GM23338 (cell line): ENCODE measurements around the gene CYP27A1. TPM values are rescaled to one million over a fixed set of nuclear protein-coding genes. Genes with fewer than 3 reads are reported as not detected.

Experiments
- ATAC-seq: fragments of 200-7000 bp; cut with Tn5 transposase; 3 replicates; pipeline ENCODE4 v1.9.1; 2020
- DNase-seq: peaks from one replicate; pipeline ENCODE4 v3.0.0-alpha.2; 2015; ENCODE audit warnings: low spot score
- H2AFZ ChIP-seq: fragments of 200-600 bp; sonication (generic); 2 replicates; pipeline ENCODE4 v1.8.0; 2016; ENCODE audit warnings: antibody characterized with exemption, mild to moderate bottlenecking, moderate library complexity
- H3F3A ChIP-seq: fragments of 200-600 bp; sonication (generic); replicated peaks from 2 replicates; pipeline ENCODE4 v1.8.0; 2017; ENCODE audit warnings: antibody characterized with exemption, mixed run types, low read depth
- H3K27ac ChIP-seq: fragments of 200-600 bp; sonication (generic); 2 replicates; pipeline ENCODE4 v1.6.1; 2016; ENCODE audit warnings: low read depth
- H3K27me3 ChIP-seq: fragments of 200-600 bp; sonication (generic); 2 replicates; pipeline ENCODE4 v1.8.0; 2016; ENCODE audit warnings: mild to moderate bottlenecking, mixed run types, moderate library complexity; ENCODE audit not compliant: insufficient read depth
- H3K36me3 ChIP-seq: fragments of 200-600 bp; sonication (generic); 2 replicates; pipeline ENCODE4 v1.8.0; 2016; ENCODE audit warnings: mild to moderate bottlenecking; ENCODE audit not compliant: insufficient read depth
- H3K4me1 ChIP-seq: fragments of 200-600 bp; sonication (generic); 2 replicates; pipeline ENCODE4 v1.8.0; 2016; ENCODE audit warnings: mild to moderate bottlenecking, moderate library complexity; ENCODE audit not compliant: insufficient read depth
- H3K4me2 ChIP-seq: fragments of 200-600 bp; sonication (generic); 2 replicates; pipeline ENCODE4 v1.7.1; 2017; ENCODE audit warnings: mixed run types
- H3K4me3 ChIP-seq: fragments of 200-600 bp; sonication (generic); 2 replicates; pipeline ENCODE4 v1.6.1; 2016; ENCODE audit warnings: mixed run types
- H3K79me2 ChIP-seq: fragments of 200-600 bp; sonication (generic); replicated peaks from 2 replicates; pipeline ENCODE4 v1.8.0; 2017; ENCODE audit warnings: mild to moderate bottlenecking; ENCODE audit not compliant: insufficient read depth
- H3K9me2 ChIP-seq: fragments of 200-600 bp; sonication (generic); 2 replicates; pipeline ENCODE4 v1.8.0; 2017; ENCODE audit not compliant: insufficient read depth
- H4K20me1 ChIP-seq: fragments of 200-600 bp; sonication (generic); replicated peaks from 2 replicates; pipeline ENCODE4 v1.8.0; 2017; ENCODE audit warnings: mild to moderate bottlenecking; ENCODE audit not compliant: insufficient read depth
- H3K27ac Mint-ChIP-seq: 2 replicates; pipeline ENCODE4 v1.8.0; 2020; ENCODE audit warnings: inconsistent platforms, mild to moderate bottlenecking, moderate library complexity, mixed read lengths
- H3K27me3 Mint-ChIP-seq: 3 replicates; pipeline ENCODE4 v1.8.0; 2022; ENCODE audit warnings: low read depth, mild to moderate bottlenecking, moderate library complexity, mixed read lengths, inconsistent platforms; ENCODE audit not compliant: insufficient read depth, poor library complexity
- H3K36me3 Mint-ChIP-seq: 3 replicates; pipeline ENCODE4 v1.8.0; 2021; ENCODE audit warnings: low read depth, mild to moderate bottlenecking, inconsistent platforms, moderate library complexity, mixed read lengths
- H3K4me1 Mint-ChIP-seq: 3 replicates; pipeline ENCODE4 v1.8.0; 2020; ENCODE audit warnings: mild to moderate bottlenecking, inconsistent platforms, mixed read lengths
- H3K4me3 Mint-ChIP-seq: 3 replicates; pipeline ENCODE4 v1.8.0; 2021; ENCODE audit warnings: moderate library complexity, mild to moderate bottlenecking, inconsistent platforms, mixed read lengths
- H3K9me3 Mint-ChIP-seq: 3 replicates; pipeline ENCODE4 v1.8.0; 2020; ENCODE audit warnings: moderate library complexity, mild to moderate bottlenecking, inconsistent platforms, mixed read lengths
- CREB1 ChIP-seq: fragments of 250-450 bp; sonication (Bioruptor Pico); IDR thresholded peaks from 2 replicates; pipeline ENCODE4 v1.5.0; 2020; ENCODE audit warnings: low read depth, mild to moderate bottlenecking, moderate library complexity
- EZH2 ChIP-seq: fragments of 200-600 bp; sonication (generic); IDR thresholded peaks from one replicate; pipeline ENCODE4 v1.8.0; 2017; ENCODE audit warnings: antibody characterized with exemption, mild to moderate bottlenecking, low read depth; ENCODE audit not compliant: unreplicated experiment
- EZH2phosphoT487 ChIP-seq: fragments of 200-600 bp; sonication (generic); IDR thresholded peaks from one replicate; pipeline ENCODE4 v1.8.1; 2018; ENCODE audit warnings: antibody characterized with exemption; ENCODE audit not compliant: unreplicated experiment
- JUNB ChIP-seq: IDR thresholded peaks from one replicate; pipeline ENCODE4 v1.6.1; 2016; ENCODE audit warnings: antibody characterized with exemption; ENCODE audit not compliant: unreplicated experiment
- NANOG ChIP-seq: IDR thresholded peaks from 2 replicates; pipeline ENCODE4 v1.6.1; 2016; ENCODE audit warnings: antibody characterized with exemption, borderline replicate concordance
- POLR2AphosphoS5 ChIP-seq: IDR thresholded peaks from 2 replicates; pipeline ENCODE4 v1.6.1; 2016; ENCODE audit warnings: antibody characterized with exemption, low read depth
- STAT1 ChIP-seq: IDR thresholded peaks from one replicate; pipeline ENCODE4 v1.6.1; 2016; ENCODE audit warnings: antibody characterized with exemption; ENCODE audit not compliant: unreplicated experiment
- ZNF114 ChIP-seq: fragments of 250-450 bp; sonication (Bioruptor Pico); IDR thresholded peaks from 2 replicates; pipeline ENCODE4 v1.5.0; 2020; ENCODE audit warnings: mild to moderate bottlenecking, moderate library complexity
- ZNF331 ChIP-seq: fragments of 250-450 bp; sonication (Bioruptor Pico); IDR thresholded peaks from 2 replicates; pipeline ENCODE4 v1.5.0; 2020; ENCODE audit warnings: low read depth, mild to moderate bottlenecking, moderate library complexity
- polyA plus RNA-seq: library from polyadenylated mRNA; unstranded; fragments of >200 nt; fragmentation: Nextera tagmentation; extraction: Ambion mirVana; gene quantifications from 2 replicates; pipeline ENCODE4 v1.2.1, GENCODE V29; 2016
- total RNA-seq: library from RNA; depleted of rRNA; stranded (reverse); fragments of >200 nt; shearing (Covaris generic); gene quantifications from 2 replicates; pipeline ENCODE4 v1.2.3, GENCODE V29; 2014
- TF ChIP-seq, protein P1 (sequence below): IDR thresholded peaks from one replicate; pipeline ENCODE4 v1.6.1; 2018; ENCODE audit warnings: antibody characterized with exemption; ENCODE audit not compliant: unreplicated experiment
- TF ChIP-seq, protein P2 (sequence below): fragments of 250-450 bp; sonication (Bioruptor Pico); IDR thresholded peaks from 2 replicates; pipeline ENCODE4 v1.5.0; 2020; ENCODE audit warnings: mild to moderate bottlenecking, moderate library complexity
- TF ChIP-seq, protein P3 (sequence below), 2 experiments: fragments of 200-600 bp in 1 of 2; sonication (generic) in 1 of 2; conservative IDR thresholded peaks; 2 replicates each; pipeline versions ENCODE4 v1.5.1 to v1.6.1; 2016 to 2017; ENCODE audit warnings: antibody characterized with exemption in 2 of 2, low read depth in 2 of 2, mild to moderate bottlenecking in 2 of 2, moderate library complexity in 1 of 2
- TF ChIP-seq, protein P4 (sequence below): IDR thresholded peaks from 2 replicates; pipeline ENCODE4 v1.6.1; 2016; ENCODE audit warnings: antibody characterized with exemption

CYP27A1 gene
- total and polyA plus RNA-seq, 2 experiments from 2014 or later: 2.2 to 6.9 TPM

DNA sequence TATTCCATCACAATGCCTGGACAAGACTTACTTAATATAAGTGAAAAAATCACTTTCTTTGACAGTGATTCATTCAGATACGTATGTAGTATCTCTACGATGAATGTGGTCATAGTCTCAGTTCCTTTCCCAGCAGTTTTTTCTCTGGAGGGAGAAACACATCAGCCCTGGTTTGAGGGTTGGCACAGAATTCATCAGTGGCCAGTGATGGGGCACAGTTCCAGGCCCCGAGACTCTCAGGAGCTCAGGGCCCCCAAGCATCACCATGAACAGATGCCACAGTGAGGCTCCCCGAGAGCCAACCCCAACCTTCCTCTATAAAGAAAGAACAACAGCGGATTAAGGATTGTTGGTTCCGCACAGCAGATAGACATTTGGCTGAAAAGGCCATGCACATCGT, 37.1 kb downstream of the CYP27A1 start:
- no peaks in the 10 kb centered on the region for H3K36me3 Mint-ChIP-seq

More for the DNA sequence above, 37.1 kb downstream of the CYP27A1 start:
- no peak overlapping the region for H3K27ac ChIP-seq
- no peak for ATAC-seq
- no peaks in the 10 kb centered on the region for H3K36me3 ChIP-seq
- no peaks in the 10 kb centered on the region for H4K20me1 ChIP-seq
- no peak overlapping the region for H3K4me3 Mint-ChIP-seq
- no peak overlapping the region for H3K4me3 ChIP-seq
- no peak overlapping the region for H3K4me2 ChIP-seq
- H3F3A ChIP-seq: no peaks in the 10 kb centered on the region
- H3K27ac Mint-ChIP-seq: no peak overlapping the region
- H3K79me2 ChIP-seq: no peaks in the 10 kb centered on the region
- no peaks in the 10 kb centered on the region for H3K9me3 Mint-ChIP-seq
- H2AFZ ChIP-seq: no peak overlapping the region
- no peak for DNase-seq
- no peaks in the 10 kb centered on the region for H3K4me1 ChIP-seq
- no peak for TF ChIP-seq ZNF331 (CRISPR knock-in tag)
- TF ChIP-seq EZH2phosphoT487: no peak
- TF ChIP-seq POLR2AphosphoS5: no peak
- TF ChIP-seq, protein P1, sequence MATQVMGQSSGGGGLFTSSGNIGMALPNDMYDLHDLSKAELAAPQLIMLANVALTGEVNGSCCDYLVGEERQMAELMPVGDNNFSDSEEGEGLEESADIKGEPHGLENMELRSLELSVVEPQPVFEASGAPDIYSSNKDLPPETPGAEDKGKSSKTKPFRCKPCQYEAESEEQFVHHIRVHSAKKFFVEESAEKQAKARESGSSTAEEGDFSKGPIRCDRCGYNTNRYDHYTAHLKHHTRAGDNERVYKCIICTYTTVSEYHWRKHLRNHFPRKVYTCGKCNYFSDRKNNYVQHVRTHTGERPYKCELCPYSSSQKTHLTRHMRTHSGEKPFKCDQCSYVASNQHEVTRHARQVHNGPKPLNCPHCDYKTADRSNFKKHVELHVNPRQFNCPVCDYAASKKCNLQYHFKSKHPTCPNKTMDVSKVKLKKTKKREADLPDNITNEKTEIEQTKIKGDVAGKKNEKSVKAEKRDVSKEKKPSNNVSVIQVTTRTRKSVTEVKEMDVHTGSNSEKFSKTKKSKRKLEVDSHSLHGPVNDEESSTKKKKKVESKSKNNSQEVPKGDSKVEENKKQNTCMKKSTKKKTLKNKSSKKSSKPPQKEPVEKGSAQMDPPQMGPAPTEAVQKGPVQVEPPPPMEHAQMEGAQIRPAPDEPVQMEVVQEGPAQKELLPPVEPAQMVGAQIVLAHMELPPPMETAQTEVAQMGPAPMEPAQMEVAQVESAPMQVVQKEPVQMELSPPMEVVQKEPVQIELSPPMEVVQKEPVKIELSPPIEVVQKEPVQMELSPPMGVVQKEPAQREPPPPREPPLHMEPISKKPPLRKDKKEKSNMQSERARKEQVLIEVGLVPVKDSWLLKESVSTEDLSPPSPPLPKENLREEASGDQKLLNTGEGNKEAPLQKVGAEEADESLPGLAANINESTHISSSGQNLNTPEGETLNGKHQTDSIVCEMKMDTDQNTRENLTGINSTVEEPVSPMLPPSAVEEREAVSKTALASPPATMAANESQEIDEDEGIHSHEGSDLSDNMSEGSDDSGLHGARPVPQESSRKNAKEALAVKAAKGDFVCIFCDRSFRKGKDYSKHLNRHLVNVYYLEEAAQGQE: no peak
- TF ChIP-seq STAT1: no peak
- TF ChIP-seq, protein P2, sequence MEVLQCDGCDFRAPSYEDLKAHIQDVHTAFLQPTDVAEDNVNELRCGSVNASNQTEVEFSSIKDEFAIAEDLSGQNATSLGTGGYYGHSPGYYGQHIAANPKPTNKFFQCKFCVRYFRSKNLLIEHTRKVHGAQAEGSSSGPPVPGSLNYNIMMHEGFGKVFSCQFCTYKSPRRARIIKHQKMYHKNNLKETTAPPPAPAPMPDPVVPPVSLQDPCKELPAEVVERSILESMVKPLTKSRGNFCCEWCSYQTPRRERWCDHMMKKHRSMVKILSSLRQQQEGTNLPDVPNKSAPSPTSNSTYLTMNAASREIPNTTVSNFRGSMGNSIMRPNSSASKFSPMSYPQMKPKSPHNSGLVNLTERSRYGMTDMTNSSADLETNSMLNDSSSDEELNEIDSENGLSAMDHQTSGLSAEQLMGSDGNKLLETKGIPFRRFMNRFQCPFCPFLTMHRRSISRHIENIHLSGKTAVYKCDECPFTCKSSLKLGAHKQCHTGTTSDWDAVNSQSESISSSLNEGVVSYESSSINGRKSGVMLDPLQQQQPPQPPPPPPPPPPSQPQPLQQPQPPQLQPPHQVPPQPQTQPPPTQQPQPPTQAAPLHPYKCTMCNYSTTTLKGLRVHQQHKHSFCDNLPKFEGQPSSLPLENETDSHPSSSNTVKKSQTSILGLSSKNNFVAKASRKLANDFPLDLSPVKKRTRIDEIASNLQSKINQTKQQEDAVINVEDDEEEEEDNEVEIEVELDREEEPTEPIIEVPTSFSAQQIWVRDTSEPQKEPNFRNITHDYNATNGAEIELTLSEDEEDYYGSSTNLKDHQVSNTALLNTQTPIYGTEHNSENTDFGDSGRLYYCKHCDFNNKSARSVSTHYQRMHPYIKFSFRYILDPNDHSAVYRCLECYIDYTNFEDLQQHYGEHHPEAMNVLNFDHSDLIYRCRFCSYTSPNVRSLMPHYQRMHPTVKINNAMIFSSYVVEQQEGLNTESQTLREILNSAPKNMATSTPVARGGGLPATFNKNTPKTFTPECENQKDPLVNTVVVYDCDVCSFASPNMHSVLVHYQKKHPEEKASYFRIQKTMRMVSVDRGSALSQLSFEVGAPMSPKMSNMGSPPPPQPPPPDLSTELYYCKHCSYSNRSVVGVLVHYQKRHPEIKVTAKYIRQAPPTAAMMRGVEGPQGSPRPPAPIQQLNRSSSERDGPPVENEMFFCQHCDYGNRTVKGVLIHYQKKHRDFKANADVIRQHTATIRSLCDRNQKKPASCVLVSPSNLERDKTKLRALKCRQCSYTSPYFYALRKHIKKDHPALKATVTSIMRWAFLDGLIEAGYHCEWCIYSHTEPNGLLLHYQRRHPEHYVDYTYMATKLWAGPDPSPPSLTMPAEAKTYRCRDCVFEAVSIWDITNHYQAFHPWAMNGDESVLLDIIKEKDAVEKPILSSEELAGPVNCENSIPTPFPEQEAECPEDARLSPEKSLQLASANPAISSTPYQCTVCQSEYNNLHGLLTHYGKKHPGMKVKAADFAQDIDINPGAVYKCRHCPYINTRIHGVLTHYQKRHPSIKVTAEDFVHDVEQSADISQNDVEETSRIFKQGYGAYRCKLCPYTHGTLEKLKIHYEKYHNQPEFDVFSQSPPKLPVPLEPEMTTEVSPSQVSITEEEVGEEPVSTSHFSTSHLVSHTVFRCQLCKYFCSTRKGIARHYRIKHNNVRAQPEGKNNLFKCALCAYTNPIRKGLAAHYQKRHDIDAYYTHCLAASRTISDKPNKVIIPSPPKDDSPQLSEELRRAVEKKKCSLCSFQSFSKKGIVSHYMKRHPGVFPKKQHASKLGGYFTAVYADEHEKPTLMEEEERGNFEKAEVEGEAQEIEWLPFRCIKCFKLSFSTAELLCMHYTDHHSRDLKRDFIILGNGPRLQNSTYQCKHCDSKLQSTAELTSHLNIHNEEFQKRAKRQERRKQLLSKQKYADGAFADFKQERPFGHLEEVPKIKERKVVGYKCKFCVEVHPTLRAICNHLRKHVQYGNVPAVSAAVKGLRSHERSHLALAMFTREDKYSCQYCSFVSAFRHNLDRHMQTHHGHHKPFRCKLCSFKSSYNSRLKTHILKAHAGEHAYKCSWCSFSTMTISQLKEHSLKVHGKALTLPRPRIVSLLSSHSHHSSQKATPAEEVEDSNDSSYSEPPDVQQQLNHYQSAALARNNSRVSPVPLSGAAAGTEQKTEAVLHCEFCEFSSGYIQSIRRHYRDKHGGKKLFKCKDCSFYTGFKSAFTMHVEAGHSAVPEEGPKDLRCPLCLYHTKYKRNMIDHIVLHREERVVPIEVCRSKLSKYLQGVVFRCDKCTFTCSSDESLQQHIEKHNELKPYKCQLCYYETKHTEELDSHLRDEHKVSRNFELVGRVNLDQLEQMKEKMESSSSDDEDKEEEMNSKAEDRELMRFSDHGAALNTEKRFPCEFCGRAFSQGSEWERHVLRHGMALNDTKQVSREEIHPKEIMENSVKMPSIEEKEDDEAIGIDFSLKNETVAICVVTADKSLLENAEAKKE (CRISPR knock-in tag): no peak
- no peak for TF ChIP-seq CREB1 (CRISPR knock-in tag)
- TF ChIP-seq, protein P3, sequence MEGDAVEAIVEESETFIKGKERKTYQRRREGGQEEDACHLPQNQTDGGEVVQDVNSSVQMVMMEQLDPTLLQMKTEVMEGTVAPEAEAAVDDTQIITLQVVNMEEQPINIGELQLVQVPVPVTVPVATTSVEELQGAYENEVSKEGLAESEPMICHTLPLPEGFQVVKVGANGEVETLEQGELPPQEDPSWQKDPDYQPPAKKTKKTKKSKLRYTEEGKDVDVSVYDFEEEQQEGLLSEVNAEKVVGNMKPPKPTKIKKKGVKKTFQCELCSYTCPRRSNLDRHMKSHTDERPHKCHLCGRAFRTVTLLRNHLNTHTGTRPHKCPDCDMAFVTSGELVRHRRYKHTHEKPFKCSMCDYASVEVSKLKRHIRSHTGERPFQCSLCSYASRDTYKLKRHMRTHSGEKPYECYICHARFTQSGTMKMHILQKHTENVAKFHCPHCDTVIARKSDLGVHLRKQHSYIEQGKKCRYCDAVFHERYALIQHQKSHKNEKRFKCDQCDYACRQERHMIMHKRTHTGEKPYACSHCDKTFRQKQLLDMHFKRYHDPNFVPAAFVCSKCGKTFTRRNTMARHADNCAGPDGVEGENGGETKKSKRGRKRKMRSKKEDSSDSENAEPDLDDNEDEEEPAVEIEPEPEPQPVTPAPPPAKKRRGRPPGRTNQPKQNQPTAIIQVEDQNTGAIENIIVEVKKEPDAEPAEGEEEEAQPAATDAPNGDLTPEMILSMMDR (conservative IDR thresholded peaks at IDR 0.05; ENCODE audit: low read depth in 2 of 2): no peak
- TF ChIP-seq JUNB: no peak
- TF ChIP-seq, protein P4, sequence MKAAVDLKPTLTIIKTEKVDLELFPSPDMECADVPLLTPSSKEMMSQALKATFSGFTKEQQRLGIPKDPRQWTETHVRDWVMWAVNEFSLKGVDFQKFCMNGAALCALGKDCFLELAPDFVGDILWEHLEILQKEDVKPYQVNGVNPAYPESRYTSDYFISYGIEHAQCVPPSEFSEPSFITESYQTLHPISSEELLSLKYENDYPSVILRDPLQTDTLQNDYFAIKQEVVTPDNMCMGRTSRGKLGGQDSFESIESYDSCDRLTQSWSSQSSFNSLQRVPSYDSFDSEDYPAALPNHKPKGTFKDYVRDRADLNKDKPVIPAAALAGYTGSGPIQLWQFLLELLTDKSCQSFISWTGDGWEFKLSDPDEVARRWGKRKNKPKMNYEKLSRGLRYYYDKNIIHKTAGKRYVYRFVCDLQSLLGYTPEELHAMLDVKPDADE: no peak
- no peak for TF ChIP-seq EZH2
- no peak for TF ChIP-seq NANOG
- TF ChIP-seq ZNF114 (CRISPR knock-in tag): no peak
- peaks cover 5% of the 10 kb centered on the region for H3K27me3 Mint-ChIP-seq
- H3K9me2 ChIP-seq: no peaks in the 10 kb centered on the region
- no peaks in the 10 kb centered on the region for H3K27me3 ChIP-seq
- peaks cover 13% of the 10 kb centered on the region for H3K4me1 Mint-ChIP-seq
